ENCODE results near the gene RPH3AL. TPM values are rescaled to one million over a fixed set of nuclear protein-coding genes. Genes with fewer than 3 reads are reported as not detected.

Gene RPH3AL
- total and polyA plus RNA-seq, 10 of the 15 experiments (the other 5 are each of a cell fraction or from before 2014, with no cell fraction given): 0.04 to 1.2 (median 0.47) TPM; not detected in 2

- intact Hi-C loops (cut with micrococcal nuclease; ENCODE audit: unreplicated experiment): no loop called here
- 47% methylated on average over 39 of the region's 39 CpGs for WGBS (ENCODE audit: insufficient coverage, insufficient replicate concordance, low lambda C conversion rate, missing lambda C conversion rate)
Observed at GRCh38 chr17:323721-324571, 28.7 kb downstream of the RPH3AL start.

More at GRCh38 chr17:323721-324571, 28.7 kb downstream of the RPH3AL start:
- Histone ChIP-seq H4K20me1 (ENCODE audit: control insufficient read depth, insufficient read depth) (no peaks in the 10 kb centered on the region), H3K36me3 (ENCODE audit: control insufficient read depth in 2 of 2, insufficient read depth in 2 of 2, low read length in 1 of 2) (no peaks in the 10 kb centered on the region), H3K9me3 (replicated peaks; ENCODE audit: control insufficient read depth, insufficient read depth, low read length) (no peaks in the 10 kb centered on the region; the same call in 2 of the 3 replicates), H3K4me1 (ENCODE audit: control insufficient read depth, insufficient read depth, low read length) (no peaks in the 10 kb centered on the region), H3K4me3 (no peak overlapping the region), H2AFZ (ENCODE audit: control insufficient read depth, low read depth, low read length) (no peak overlapping the region), H3K79me2 (ENCODE audit: control insufficient read depth, insufficient read depth, low read length) (no peaks in the 10 kb centered on the region), H3K27ac (ENCODE audit: control insufficient read depth, insufficient read depth) (no peak overlapping the region), H3K4me2 (ENCODE audit: control insufficient read depth, insufficient read depth) (no peak overlapping the region), H3K27me3 (replicated peaks in 1 of 2; ENCODE audit: control insufficient read depth in 2 of 2, insufficient read depth in 2 of 2, low read length in 1 of 2) (no peaks in the 10 kb centered on the region), H3K9ac (ENCODE audit: control insufficient read depth, insufficient read depth, low read length) (no peak overlapping the region)
- ChIA-PET CTCF (no interaction called here), RAD21 (ENCODE audit: unreplicated experiment) (no interaction called here), SMC1A (ENCODE audit: uncharacterized antibody, unreplicated experiment) (no interaction called here), POLR2A (no interaction called here)
- BruUV-seq (replicated peaks): no TSS peak
- no peak for DNase-seq (ENCODE audit: low read depth, low spot score)
- TF ChIP-seq STAT1 (conservative IDR thresholded peaks at IDR 0.05) (no peak), ZZZ3 (IDR thresholded peaks at IDR 0.05; ENCODE audit: control insufficient read depth, insufficient read length, low read depth) (no peak), ZBTB33 (IDR thresholded peaks at IDR 0.05) (no peak), ZNF687 (IDR thresholded peaks at IDR 0.05) (no peak), CEBPB (IDR thresholded peaks at IDR 0.05; ENCODE audit: borderline replicate concordance in 1 of 2, low read depth in 2 of 2, low read length in 2 of 2) (no peak), HDGF (IDR thresholded peaks at IDR 0.05) (no peak), TARDBP (IDR thresholded peaks at IDR 0.05; ENCODE audit: borderline replicate concordance) (no peak), NR2C2 (IDR thresholded peaks at IDR 0.05; ENCODE audit: borderline replicate concordance, control insufficient read depth, insufficient read length, low read depth) (no peak), EZH2 (IDR thresholded peaks at IDR 0.05; ENCODE audit: borderline replicate concordance, control insufficient read depth, low read depth, low read length) (no peak), CBFB (IDR thresholded peaks at IDR 0.05; ENCODE audit: low read depth) (no peak), MEF2B (IDR thresholded peaks at IDR 0.05; ENCODE audit: partially characterized antibody, poor library complexity, severe bottlenecking) (no peak)
- TF ChIP-seq, protein P1, sequence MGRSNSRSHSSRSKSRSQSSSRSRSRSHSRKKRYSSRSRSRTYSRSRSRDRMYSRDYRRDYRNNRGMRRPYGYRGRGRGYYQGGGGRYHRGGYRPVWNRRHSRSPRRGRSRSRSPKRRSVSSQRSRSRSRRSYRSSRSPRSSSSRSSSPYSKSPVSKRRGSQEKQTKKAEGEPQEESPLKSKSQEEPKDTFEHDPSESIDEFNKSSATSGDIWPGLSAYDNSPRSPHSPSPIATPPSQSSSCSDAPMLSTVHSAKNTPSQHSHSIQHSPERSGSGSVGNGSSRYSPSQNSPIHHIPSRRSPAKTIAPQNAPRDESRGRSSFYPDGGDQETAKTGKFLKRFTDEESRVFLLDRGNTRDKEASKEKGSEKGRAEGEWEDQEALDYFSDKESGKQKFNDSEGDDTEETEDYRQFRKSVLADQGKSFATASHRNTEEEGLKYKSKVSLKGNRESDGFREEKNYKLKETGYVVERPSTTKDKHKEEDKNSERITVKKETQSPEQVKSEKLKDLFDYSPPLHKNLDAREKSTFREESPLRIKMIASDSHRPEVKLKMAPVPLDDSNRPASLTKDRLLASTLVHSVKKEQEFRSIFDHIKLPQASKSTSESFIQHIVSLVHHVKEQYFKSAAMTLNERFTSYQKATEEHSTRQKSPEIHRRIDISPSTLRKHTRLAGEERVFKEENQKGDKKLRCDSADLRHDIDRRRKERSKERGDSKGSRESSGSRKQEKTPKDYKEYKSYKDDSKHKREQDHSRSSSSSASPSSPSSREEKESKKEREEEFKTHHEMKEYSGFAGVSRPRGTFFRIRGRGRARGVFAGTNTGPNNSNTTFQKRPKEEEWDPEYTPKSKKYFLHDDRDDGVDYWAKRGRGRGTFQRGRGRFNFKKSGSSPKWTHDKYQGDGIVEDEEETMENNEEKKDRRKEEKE (IDR thresholded peaks at IDR 0.05): no peak
- no peak for ATAC-seq
- no peak for FAIRE-seq
- in situ Hi-C loops (cut with MboI): no loop called here
